SK-N-SH (cell line): ENCODE results near the gene PER2. TPM values are rescaled to one million over a fixed set of nuclear protein-coding genes. Genes with fewer than 3 reads are reported as not detected.
A peak's percentile ranks its signal among the peaks of the same experiment; 100 is the strongest.

Source experiments
- CTCF ChIA-PET: fragments of 300-600, 350-600 bp; formaldehyde crosslinking; extraction: SDS; loops from one replicate; lab custom pipeline; 2021; lab: Yijun Ruan, JAX
- POLR2A ChIA-PET: fragments of 350-600 bp; sonication (Branson Sonifier 250); formaldehyde crosslinking; extraction: SDS; loops from one replicate; lab custom pipeline; 2020; ENCODE audit warnings: antibody characterized with exemption, inconsistent platforms; lab: Yijun Ruan, JAX
- DNase-seq: peaks from one replicate; pipeline ENCODE4 v3.0.0; 2012
- H2AFZ ChIP-seq: fragments of 200-600 bp; sonication (generic); 2 replicates; pipeline ENCODE4 v1.8.1; 2016; ENCODE audit warnings: antibody characterized with exemption, mild to moderate bottlenecking, low read depth
- H3F3A ChIP-seq: fragments of 200-600 bp; sonication (generic); replicated peaks from 2 replicates; pipeline ENCODE3; 2016; ENCODE audit warnings: antibody characterized with exemption, mild to moderate bottlenecking; ENCODE audit not compliant: insufficient read depth
- H3K27ac ChIP-seq, 2 experiments: fragments of 200-500 bp in 1 of 2; fragments of 200-600 bp in 1 of 2; sonication (Bioruptor generic) in 1 of 2; sonication (generic), shearing (Covaris generic) in 1 of 2; 2 replicates each; pipeline versions ENCODE4 v1.5.1 to v1.6.1; 2014 to 2016; ENCODE audit warnings: low read depth in 2 of 2, inconsistent platforms in 1 of 2, low read length in 1 of 2, mild to moderate bottlenecking in 1 of 2, mixed read lengths in 1 of 2
- H3K27me3 ChIP-seq: fragments of 200-600 bp; sonication (generic), shearing (Covaris generic); 2 replicates; pipeline ENCODE4 v1.6.1; 2016; ENCODE audit warnings: mixed run types; ENCODE audit not compliant: insufficient read depth
- H3K36me3 ChIP-seq, 2 experiments: fragments of 200-500 bp in 1 of 2; fragments of 200-600 bp in 1 of 2; sonication (Bioruptor generic) in 1 of 2; sonication (generic) in 1 of 2; replicated peaks in 1 of 2; 2 replicates each; pipeline versions ENCODE3 to v1.5.1; 2014 to 2016; ENCODE audit warnings: low read length in 1 of 2, mild to moderate bottlenecking in 1 of 2; ENCODE audit not compliant: insufficient read depth in 2 of 2, control insufficient read depth in 1 of 2
- H3K4me1 ChIP-seq, 2 experiments: fragments of 200-500 bp in 1 of 2; fragments of 200-600 bp in 1 of 2; sonication (Bioruptor generic) in 1 of 2; sonication (generic), shearing (Covaris generic) in 1 of 2; 2 replicates each; pipeline versions ENCODE4 v1.5.1 to v1.6.1; 2014 to 2016; ENCODE audit warnings: low read depth in 1 of 2, low read length in 1 of 2, mixed run types in 1 of 2; ENCODE audit not compliant: insufficient read depth in 2 of 2, control insufficient read depth in 1 of 2
- H3K4me2 ChIP-seq: fragments of 200-600 bp; sonication (generic), shearing (Covaris generic); 2 replicates; pipeline ENCODE4 v1.6.1; 2017; ENCODE audit warnings: mixed run types
- H3K4me3 ChIP-seq, 2 experiments: fragments of 200-500 bp in 1 of 2; fragments of 200-600 bp in 1 of 2; sonication (Bioruptor generic) in 1 of 2; sonication (generic), shearing (Covaris generic) in 1 of 2; 2 replicates each; pipeline versions ENCODE4 v1.5.1 to v1.8.1; 2014 to 2016; ENCODE audit warnings: low read depth in 2 of 2, inconsistent platforms in 1 of 2, low read length in 1 of 2, mild to moderate bottlenecking in 1 of 2, mixed read lengths in 1 of 2, moderate library complexity in 1 of 2
- H3K79me2 ChIP-seq: fragments of 200-600 bp; sonication (generic); 2 replicates; pipeline ENCODE4 v1.8.1; 2017; ENCODE audit warnings: mild to moderate bottlenecking; ENCODE audit not compliant: insufficient read depth
- H3K9ac ChIP-seq: fragments of 200-600 bp; sonication (generic); 2 replicates; pipeline ENCODE4 v1.6.1; 2017; ENCODE audit warnings: mixed run types
- H3K9me2 ChIP-seq: fragments of 200-600 bp; sonication (generic); 2 replicates; pipeline ENCODE4 v1.6.1; 2017; ENCODE audit warnings: mixed run types
- H3K9me3 ChIP-seq: fragments of 200-600 bp; sonication (generic); 2 replicates; pipeline ENCODE4 v1.6.1; 2017; ENCODE audit warnings: mixed run types, mild to moderate bottlenecking, moderate library complexity
- H4K20me1 ChIP-seq: fragments of 200-600 bp; sonication (generic); 2 replicates; pipeline ENCODE4 v1.6.1; 2017; ENCODE audit warnings: mild to moderate bottlenecking, mixed run types; ENCODE audit not compliant: insufficient read depth
- ELF1 ChIP-seq: IDR thresholded peaks from 2 replicates; pipeline ENCODE4 v1.4.0; 2012
- EP300 ChIP-seq, 2 experiments: IDR thresholded peaks; 2 replicates each; pipeline versions ENCODE4 v1.4.0 to v1.6.1; 2012; ENCODE audit warnings: borderline replicate concordance in 1 of 2, low read depth in 1 of 2, low read length in 1 of 2
- GATA2 ChIP-seq: sonication (generic); formaldehyde crosslinking; IDR thresholded peaks from 2 replicates; pipeline ENCODE4 v1.5.0; 2020; ENCODE audit warnings: mild to moderate bottlenecking, missing genetic modification reagents
- MXI1 ChIP-seq: IDR thresholded peaks from 2 replicates; pipeline ENCODE4 v1.6.1; 2012; ENCODE audit warnings: mild to moderate bottlenecking, low read depth, low read length, improper control_type of control experiment
- NRF1 ChIP-seq: IDR thresholded peaks from 2 replicates; pipeline ENCODE4 v1.6.1; 2012; ENCODE audit warnings: low read depth, mild to moderate bottlenecking, low read length
- PBX3 ChIP-seq: IDR thresholded peaks from 2 replicates; pipeline ENCODE4; 2012
- RFX5 ChIP-seq: IDR thresholded peaks from 2 replicates; pipeline ENCODE4 v1.6.1; 2012; ENCODE audit warnings: mild to moderate bottlenecking, improper control_type of control experiment, low read length
- RXRA ChIP-seq: IDR thresholded peaks from 2 replicates; pipeline ENCODE4 v1.4.0; 2012; ENCODE audit warnings: low read depth, mild to moderate bottlenecking, borderline replicate concordance
- SIN3A ChIP-seq: IDR thresholded peaks from 2 replicates; pipeline ENCODE4 v1.6.1; 2012; ENCODE audit warnings: low read depth, mild to moderate bottlenecking, low read length, moderate library complexity, borderline replicate concordance
- SMC3 ChIP-seq: IDR thresholded peaks from 2 replicates; pipeline ENCODE4 v1.6.1; 2012; ENCODE audit warnings: low read depth, low read length, improper control_type of control experiment
- YY1 ChIP-seq: IDR thresholded peaks from 2 replicates; pipeline ENCODE4 v1.4.0; 2012; ENCODE audit warnings: low read depth, mild to moderate bottlenecking
- WGBS: methylation state at CpG from one replicate; pipeline ENCODE4 v1.1.6; 2017; ENCODE audit warnings: low lambda C conversion rate; 5-methylcytosine and 5-hydroxymethylcytosine counted together
- polyA plus RNA-seq, 3 experiments: library from polyadenylated mRNA; depleted of rRNA; stranded (reverse); fragments of >200 nt; gene quantifications; 2 replicates each; pipeline ENCODE4 v1.2.3, GENCODE V29; 2012
- TF ChIP-seq, protein P1 (sequence below): IDR thresholded peaks from 2 replicates; pipeline ENCODE4 v1.4.0; 2012; ENCODE audit warnings: low read depth, borderline replicate concordance
- TF ChIP-seq, protein P2 (sequence below): fragments of 200-600 bp; sonication (generic); IDR thresholded peaks from 2 replicates; pipeline ENCODE4 v1.6.1; 2017; ENCODE audit warnings: antibody characterized with exemption, mild to moderate bottlenecking, moderate library complexity
- TF ChIP-seq, protein P3 (sequence below): fragments of 150-350 bp; IDR thresholded peaks from 2 replicates; pipeline ENCODE4 v1.6.1; 2016; ENCODE audit warnings: mild to moderate bottlenecking, low read depth, low read length
- TF ChIP-seq, protein P4 (sequence below): IDR thresholded peaks from 2 replicates; pipeline ENCODE4 v1.4.0; 2012; ENCODE audit warnings: low read depth, borderline replicate concordance
- TF ChIP-seq, protein P5 (sequence below): IDR thresholded peaks from 2 replicates; pipeline ENCODE4 v1.4.0; 2012; ENCODE audit warnings: low read depth

Gene PER2
- polyA plus RNA-seq, 1 of the 3 experiments (the other 2 are of a cell fraction): 0.82 TPM

DNA sequence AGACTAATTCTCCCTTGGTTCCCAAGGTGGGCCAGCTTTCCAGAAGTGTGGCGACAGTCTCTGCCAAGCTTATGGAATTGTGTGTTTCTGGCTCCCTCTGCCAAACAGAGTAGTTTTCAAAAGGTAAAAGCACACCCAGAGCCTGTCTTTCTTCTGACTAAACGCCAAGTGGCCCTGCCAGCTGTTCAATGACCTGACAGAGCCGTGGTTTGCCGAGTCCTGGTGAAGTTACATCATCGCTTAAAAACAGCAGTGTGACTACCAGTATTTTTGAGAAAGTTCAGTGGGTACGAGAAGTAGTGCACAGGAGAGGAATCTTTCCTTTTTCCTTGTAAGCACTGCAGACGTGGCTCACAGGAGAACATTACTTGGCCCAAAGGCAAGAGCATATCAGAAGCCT lies 1.9 kb downstream of the PER2 start:
- Histone ChIP-seq H3K4me1 (peaks cover 8 to 15% of the 10 kb centered on the region in 2 experiments; a peak in 3 of 4 replicates), H3K9me2 (no peaks in the 10 kb centered on the region), H3K4me2 (0 out of 2 replicates have a peak overlapping the region, but pooled peaks have one; percentile 95), H3K27me3 (no peaks in the 10 kb centered on the region), H3K36me3 (no peaks in the 10 kb centered on the region), H3K27ac (peak overlapping the region in 1 of 2 experiments; percentile 67; a peak in 1 of 4 replicates), H3F3A (no peaks in the 10 kb centered on the region), H3K4me3 (no peak overlapping the region), H3K9me3 (no peaks in the 10 kb centered on the region), H4K20me1 (peaks cover 15% of the 10 kb centered on the region; the same call in 1 of the 2 replicates), H2AFZ (no peak overlapping the region), H3K79me2 (peaks cover 24% of the 10 kb centered on the region; the same call in 1 of the 2 replicates), H3K9ac (no peak overlapping the region; the same call in 1 of the 2 replicates)
- WGBS: 83% methylated on average over 6 of the region's 7 CpGs
- DNase-seq: no peak
- CTCF ChIA-PET: interaction anchor here (1.0 to 5.7 kb wide), 6 partner anchors 8 to 31 kb away, joined by 3 to 28 read pairs (median 8); no protein-coding TSS in a partner anchor
- TF ChIP-seq, protein P1, sequence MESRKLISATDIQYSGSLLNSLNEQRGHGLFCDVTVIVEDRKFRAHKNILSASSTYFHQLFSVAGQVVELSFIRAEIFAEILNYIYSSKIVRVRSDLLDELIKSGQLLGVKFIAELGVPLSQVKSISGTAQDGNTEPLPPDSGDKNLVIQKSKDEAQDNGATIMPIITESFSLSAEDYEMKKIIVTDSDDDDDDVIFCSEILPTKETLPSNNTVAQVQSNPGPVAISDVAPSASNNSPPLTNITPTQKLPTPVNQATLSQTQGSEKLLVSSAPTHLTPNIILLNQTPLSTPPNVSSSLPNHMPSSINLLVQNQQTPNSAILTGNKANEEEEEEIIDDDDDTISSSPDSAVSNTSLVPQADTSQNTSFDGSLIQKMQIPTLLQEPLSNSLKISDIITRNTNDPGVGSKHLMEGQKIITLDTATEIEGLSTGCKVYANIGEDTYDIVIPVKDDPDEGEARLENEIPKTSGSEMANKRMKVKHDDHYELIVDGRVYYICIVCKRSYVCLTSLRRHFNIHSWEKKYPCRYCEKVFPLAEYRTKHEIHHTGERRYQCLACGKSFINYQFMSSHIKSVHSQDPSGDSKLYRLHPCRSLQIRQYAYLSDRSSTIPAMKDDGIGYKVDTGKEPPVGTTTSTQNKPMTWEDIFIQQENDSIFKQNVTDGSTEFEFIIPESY: no peak
- TF ChIP-seq YY1: no peak
- TF ChIP-seq PBX3: no peak
- TF ChIP-seq, protein P2, sequence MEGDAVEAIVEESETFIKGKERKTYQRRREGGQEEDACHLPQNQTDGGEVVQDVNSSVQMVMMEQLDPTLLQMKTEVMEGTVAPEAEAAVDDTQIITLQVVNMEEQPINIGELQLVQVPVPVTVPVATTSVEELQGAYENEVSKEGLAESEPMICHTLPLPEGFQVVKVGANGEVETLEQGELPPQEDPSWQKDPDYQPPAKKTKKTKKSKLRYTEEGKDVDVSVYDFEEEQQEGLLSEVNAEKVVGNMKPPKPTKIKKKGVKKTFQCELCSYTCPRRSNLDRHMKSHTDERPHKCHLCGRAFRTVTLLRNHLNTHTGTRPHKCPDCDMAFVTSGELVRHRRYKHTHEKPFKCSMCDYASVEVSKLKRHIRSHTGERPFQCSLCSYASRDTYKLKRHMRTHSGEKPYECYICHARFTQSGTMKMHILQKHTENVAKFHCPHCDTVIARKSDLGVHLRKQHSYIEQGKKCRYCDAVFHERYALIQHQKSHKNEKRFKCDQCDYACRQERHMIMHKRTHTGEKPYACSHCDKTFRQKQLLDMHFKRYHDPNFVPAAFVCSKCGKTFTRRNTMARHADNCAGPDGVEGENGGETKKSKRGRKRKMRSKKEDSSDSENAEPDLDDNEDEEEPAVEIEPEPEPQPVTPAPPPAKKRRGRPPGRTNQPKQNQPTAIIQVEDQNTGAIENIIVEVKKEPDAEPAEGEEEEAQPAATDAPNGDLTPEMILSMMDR: no peak
- TF ChIP-seq RXRA: no peak
- no peak for TF ChIP-seq NRF1
- no peak for TF ChIP-seq SMC3
- TF ChIP-seq, protein P3, sequence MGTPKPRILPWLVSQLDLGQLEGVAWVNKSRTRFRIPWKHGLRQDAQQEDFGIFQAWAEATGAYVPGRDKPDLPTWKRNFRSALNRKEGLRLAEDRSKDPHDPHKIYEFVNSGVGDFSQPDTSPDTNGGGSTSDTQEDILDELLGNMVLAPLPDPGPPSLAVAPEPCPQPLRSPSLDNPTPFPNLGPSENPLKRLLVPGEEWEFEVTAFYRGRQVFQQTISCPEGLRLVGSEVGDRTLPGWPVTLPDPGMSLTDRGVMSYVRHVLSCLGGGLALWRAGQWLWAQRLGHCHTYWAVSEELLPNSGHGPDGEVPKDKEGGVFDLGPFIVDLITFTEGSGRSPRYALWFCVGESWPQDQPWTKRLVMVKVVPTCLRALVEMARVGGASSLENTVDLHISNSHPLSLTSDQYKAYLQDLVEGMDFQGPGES: no peak
- TF ChIP-seq EP300 (IDR thresholded peaks at IDR 0.05; ENCODE audit: borderline replicate concordance in 1 of 2, low read depth in 1 of 2, low read length in 1 of 2): no peak
- TF ChIP-seq, protein P4, sequence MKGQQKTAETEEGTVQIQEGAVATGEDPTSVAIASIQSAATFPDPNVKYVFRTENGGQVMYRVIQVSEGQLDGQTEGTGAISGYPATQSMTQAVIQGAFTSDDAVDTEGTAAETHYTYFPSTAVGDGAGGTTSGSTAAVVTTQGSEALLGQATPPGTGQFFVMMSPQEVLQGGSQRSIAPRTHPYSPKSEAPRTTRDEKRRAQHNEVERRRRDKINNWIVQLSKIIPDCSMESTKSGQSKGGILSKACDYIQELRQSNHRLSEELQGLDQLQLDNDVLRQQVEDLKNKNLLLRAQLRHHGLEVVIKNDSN: no peak
- no peak for TF ChIP-seq SIN3A
- TF ChIP-seq RFX5: no peak
- TF ChIP-seq, protein P5, sequence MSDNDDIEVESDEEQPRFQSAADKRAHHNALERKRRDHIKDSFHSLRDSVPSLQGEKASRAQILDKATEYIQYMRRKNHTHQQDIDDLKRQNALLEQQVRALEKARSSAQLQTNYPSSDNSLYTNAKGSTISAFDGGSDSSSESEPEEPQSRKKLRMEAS: no peak
- no peak for TF ChIP-seq GATA2 (CRISPR knock-in tag)
- TF ChIP-seq MXI1: no peak
- no peak for TF ChIP-seq ELF1
- POLR2A ChIA-PET: no interaction called here
